ENCODE results near the gene BAK1.
"Not testable (repeated sequence)": the region's sequence is repeated elsewhere in the genome, so short reads cannot be mapped to it uniquely, and the experiment has no call there.

The BAK1 gene

GRCh38 chr6:33530617-33531016 lies 49.5 kb downstream of the BAK1 start:
- intact Hi-C loops (cut with DNase I), result not testable (repeated sequence)

More at GRCh38 chr6:33530617-33531016, 49.5 kb downstream of the BAK1 start:
- DNase-seq, result not testable (repeated sequence)

Data from head of caudate nucleus (tissue), 42 donors.